Measurements from ENCODE around the gene DNAH14. TPM values are rescaled to one million over a fixed set of nuclear protein-coding genes. Genes with fewer than 3 reads are reported as not detected.

Gene DNAH14
- total RNA-seq, 2 donors from 2014 or later: 36.6 to 41.6 TPM

- no peak for TF ChIP-seq CTCF (conservative IDR thresholded peaks at IDR 0.05)
- no peaks in the 10 kb centered on the region for H3K36me3 ChIP-seq (ENCODE audit: control insufficient read depth, insufficient read depth, low read length)
- 88 to 90% methylated on average over 1 of the region's 1 CpG for WGBS, 2 experiments (ENCODE audit: insufficient coverage in 1 of 2, insufficient read length in 1 of 2)
These were observed 426.4 kb downstream of the DNAH14 start for GRCh38 chr1:225355863-225356262.

GRCh38 chr1:225360119-225360518, 430.6 kb downstream of the DNAH14 start:
- Mint-ChIP-seq H3K27me3 (ENCODE audit: insufficient read depth) (peaks cover 56% of the 10 kb centered on the region), H3K36me3 (ENCODE audit: low read depth) (no peaks in the 10 kb centered on the region), H3K4me3 (no peak overlapping the region), H3K4me1 (no peaks in the 10 kb centered on the region), H3K27ac (no peak overlapping the region), H3K9me3 (no peaks in the 10 kb centered on the region)
- Histone ChIP-seq H3K27me3 (ENCODE audit: control insufficient read depth, insufficient read depth, low read length, poor library complexity, severe bottlenecking) (peaks cover 9% of the 10 kb centered on the region), H3K4me3 (ENCODE audit: low read length) (no peak overlapping the region), H3K4me1 (ENCODE audit: control insufficient read depth, insufficient read depth, low read length) (no peaks in the 10 kb centered on the region), H3K9me3 (ENCODE audit: control insufficient read depth, low read length) (no peaks in the 10 kb centered on the region), H3K9ac (ENCODE audit: extremely low read depth, low read length, poor library complexity, severe bottlenecking) (no peak overlapping the region), H3K36me3 (ENCODE audit: control insufficient read depth, insufficient read depth, low read length) (no peaks in the 10 kb centered on the region), H3K27ac (ENCODE audit: low read depth, low read length) (no peak overlapping the region)
- no peak for DNase-seq
- no peak for TF ChIP-seq CTCF (conservative IDR thresholded peaks at IDR 0.05)
- WGBS, 2 experiments (ENCODE audit: insufficient coverage in 1 of 2, insufficient read length in 1 of 2): 92 to 100% methylated on average over 4 of the region's 4 CpGs

More at GRCh38 chr1:225355863-225356262, 426.4 kb downstream of the DNAH14 start:
- DNase-seq: no peak
- peaks cover 53% of the 10 kb centered on the region for H3K27me3 Mint-ChIP-seq (ENCODE audit: insufficient read depth)
- no peaks in the 10 kb centered on the region for H3K36me3 Mint-ChIP-seq (ENCODE audit: low read depth)
- H3K4me1 Mint-ChIP-seq: peaks cover 6% of the 10 kb centered on the region
- no peaks in the 10 kb centered on the region for H3K9me3 ChIP-seq (ENCODE audit: control insufficient read depth, low read length)
- H3K9me3 Mint-ChIP-seq: no peaks in the 10 kb centered on the region
- no peaks in the 10 kb centered on the region for H3K27me3 ChIP-seq (ENCODE audit: control insufficient read depth, insufficient read depth, low read length, poor library complexity, severe bottlenecking)
- no peak overlapping the region for H3K4me3 Mint-ChIP-seq
- H3K27ac ChIP-seq (ENCODE audit: low read depth, low read length): no peak overlapping the region
- no peaks in the 10 kb centered on the region for H3K4me1 ChIP-seq (ENCODE audit: control insufficient read depth, insufficient read depth, low read length)
- no peak overlapping the region for H3K27ac Mint-ChIP-seq
- no peak overlapping the region for H3K4me3 ChIP-seq (ENCODE audit: low read length)
- H3K9ac ChIP-seq (ENCODE audit: extremely low read depth, low read length, poor library complexity, severe bottlenecking): no peak overlapping the region

GRCh38 chr1:225361176-225361575, 431.7 kb downstream of the DNAH14 start:
- peaks cover 19% of the 10 kb centered on the region for H3K27me3 ChIP-seq (ENCODE audit: control insufficient read depth, insufficient read depth, low read length, poor library complexity, severe bottlenecking)
- no peak overlapping the region for H3K4me3 ChIP-seq (ENCODE audit: low read length)
- Mint-ChIP-seq H3K27me3 (ENCODE audit: insufficient read depth) (peaks cover 63% of the 10 kb centered on the region), H3K9me3 (no peaks in the 10 kb centered on the region), H3K36me3 (ENCODE audit: low read depth) (no peaks in the 10 kb centered on the region), H3K4me1 (peaks cover 3% of the 10 kb centered on the region), H3K4me3 (no peak overlapping the region), H3K27ac (no peak overlapping the region)
- no peaks in the 10 kb centered on the region for H3K36me3 ChIP-seq (ENCODE audit: control insufficient read depth, insufficient read depth, low read length)
- H3K27ac ChIP-seq (ENCODE audit: low read depth, low read length): no peak overlapping the region
- no peaks in the 10 kb centered on the region for H3K4me1 ChIP-seq (ENCODE audit: control insufficient read depth, insufficient read depth, low read length)
- WGBS, 2 experiments (ENCODE audit: insufficient coverage in 1 of 2, insufficient read length in 1 of 2): 100% methylated on average over 1 of the region's 1 CpG
- H3K9me3 ChIP-seq (ENCODE audit: control insufficient read depth, low read length): no peaks in the 10 kb centered on the region
- no peak for DNase-seq
- H3K9ac ChIP-seq (ENCODE audit: extremely low read depth, low read length, poor library complexity, severe bottlenecking): no peak overlapping the region
- TF ChIP-seq CTCF (conservative IDR thresholded peaks at IDR 0.05): no peak
